KOPT-K1 (cell line): Measurements from ENCODE around the gene GAS2L1.
"Not testable (repeated sequence)": the region's sequence is repeated elsewhere in the genome, so short reads cannot be mapped to it uniquely, and the experiment has no call there.

Experiments
- H3K27ac ChIP-seq: fragments of 200-600 bp; sonication (generic); 2 replicates; pipeline ENCODE4 v1.5.1; 2016; ENCODE audit warnings: antibody characterized with exemption, mild to moderate bottlenecking, low read depth, low read length; ENCODE audit not compliant: poor library complexity, severe bottlenecking
- H3K36me3 ChIP-seq: fragments of 200-600 bp; sonication (generic); 2 replicates; pipeline ENCODE4 v1.5.1; 2017; ENCODE audit warnings: antibody characterized with exemption, mild to moderate bottlenecking, low read length, moderate library complexity; ENCODE audit not compliant: insufficient read depth
- H3K9me3 ChIP-seq: fragments of 200-600 bp; sonication (generic); 2 replicates; pipeline ENCODE4 v1.5.1; 2017; ENCODE audit warnings: antibody characterized with exemption, low read length, mild to moderate bottlenecking; ENCODE audit not compliant: insufficient read depth, poor library complexity, severe bottlenecking

The GAS2L1 gene

DNA sequence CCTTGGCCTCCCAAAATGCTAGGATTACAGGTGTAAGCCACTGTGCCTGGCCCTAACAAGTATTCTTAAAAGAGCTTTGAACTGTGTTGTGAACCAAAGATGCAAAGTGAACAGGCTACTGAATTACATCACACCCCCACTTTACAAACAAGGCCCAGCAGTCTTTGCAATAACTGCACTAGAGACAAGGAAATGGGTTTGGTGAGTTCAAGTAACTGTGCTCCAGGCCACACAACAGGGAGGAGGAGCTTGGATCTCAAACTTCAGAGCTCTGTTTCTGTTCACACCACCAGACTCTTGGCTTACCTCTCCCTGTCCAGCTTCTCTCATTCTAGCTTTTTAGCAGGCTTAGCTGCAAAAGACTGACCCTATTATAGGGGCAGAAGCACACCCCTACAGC, 39.5 kb downstream of the GAS2L1 start:
- Histone ChIP-seq H3K36me3 (peaks cover 96% of the 10 kb centered on the region), H3K27ac (no peak overlapping the region), H3K9me3 (no peaks in the 10 kb centered on the region)

DNA sequence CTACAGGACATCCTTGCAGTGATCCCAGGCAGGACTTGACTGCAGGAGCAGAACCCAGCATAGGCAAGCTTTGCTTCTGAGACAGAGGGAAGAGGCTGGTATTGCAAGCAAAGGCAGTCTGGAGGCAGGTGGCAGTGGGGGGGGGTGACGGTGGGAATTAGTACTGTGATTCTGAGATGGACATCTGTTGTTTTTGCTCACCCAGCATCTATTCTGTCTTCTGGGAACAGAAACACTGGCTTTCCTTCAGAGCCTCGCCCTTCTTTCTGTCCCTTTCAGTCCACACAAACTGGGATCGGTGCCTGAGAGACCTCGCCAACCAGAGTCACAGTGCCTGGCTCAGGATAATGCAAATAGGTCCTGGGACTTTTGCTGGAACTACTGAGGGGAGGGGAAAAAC, 40.2 kb downstream of the GAS2L1 start:
- no peaks in the 10 kb centered on the region for H3K9me3 ChIP-seq
- peaks cover 96% of the 10 kb centered on the region for H3K36me3 ChIP-seq
- H3K27ac ChIP-seq = no peak overlapping the region

DNA sequence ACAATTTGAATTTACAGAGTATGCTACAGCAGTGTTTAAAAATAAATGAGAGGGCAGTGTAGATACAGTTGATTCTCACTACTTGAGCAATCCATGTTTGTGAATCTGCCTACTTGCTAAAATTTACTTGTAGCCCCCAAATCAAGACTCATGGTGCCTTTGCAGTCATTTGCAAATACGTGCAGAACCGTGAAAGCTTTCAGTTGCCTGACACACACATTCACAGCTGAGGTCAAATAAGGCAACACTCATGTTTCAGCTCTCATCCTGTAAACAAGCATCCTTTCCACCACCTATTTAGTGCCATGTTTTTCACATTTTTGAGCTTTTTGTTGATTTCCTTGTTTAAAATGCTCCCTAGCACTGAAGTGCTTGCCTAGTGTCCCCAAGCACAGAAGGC, 41.6 kb downstream of the GAS2L1 start:
- H3K27ac ChIP-seq = no peak overlapping the region
- H3K36me3 ChIP-seq = peaks cover 96% of the 10 kb centered on the region

DNA sequence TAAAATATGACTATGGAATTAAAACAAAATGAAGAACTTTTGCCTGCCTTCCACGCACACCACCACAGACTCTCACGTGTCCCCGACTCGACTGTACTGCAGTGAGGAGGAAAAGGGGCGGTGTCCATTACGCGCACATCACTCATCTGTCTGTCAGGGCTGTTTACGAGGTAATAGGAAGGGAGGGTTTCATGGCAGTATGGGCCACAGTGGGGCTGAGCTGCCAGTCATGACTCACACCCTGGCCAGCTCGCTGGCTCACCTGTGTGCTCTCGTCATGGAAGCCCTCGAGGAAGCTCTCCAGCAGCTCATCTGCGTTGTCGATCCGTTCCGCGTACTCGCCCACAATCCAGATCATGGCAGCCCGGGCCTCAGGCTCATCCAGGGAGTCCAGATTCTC, 42.5 kb downstream of the GAS2L1 start:
- H3K27ac ChIP-seq = no peak overlapping the region
- peaks cover 96% of the 10 kb centered on the region for H3K36me3 ChIP-seq
- H3K9me3 ChIP-seq = no peaks in the 10 kb centered on the region

More for the DNA sequence above, 41.6 kb downstream of the GAS2L1 start:
- H3K9me3 ChIP-seq = no peaks in the 10 kb centered on the region

DNA sequence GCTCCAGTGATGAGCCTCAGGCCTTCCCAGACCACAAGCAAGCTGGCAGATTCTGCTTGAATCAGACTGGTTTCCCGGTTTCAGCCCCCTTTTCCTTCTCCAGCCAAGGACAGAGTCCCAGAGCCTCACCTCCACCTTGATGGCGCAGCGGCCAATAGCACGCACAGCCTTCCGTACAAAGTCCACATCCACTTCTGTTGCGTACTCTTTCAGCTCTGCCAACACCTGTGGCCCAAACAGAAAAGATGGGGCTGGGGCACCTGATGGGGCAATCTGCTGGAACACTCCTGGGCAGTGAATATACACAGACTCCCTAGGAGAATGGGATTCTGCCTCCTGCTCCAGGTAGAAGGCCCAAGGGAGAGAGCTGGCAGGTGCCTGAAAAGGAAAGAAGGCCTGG, 44.6 kb downstream of the GAS2L1 start:
- Histone ChIP-seq H3K36me3 (peaks cover 100% of the 10 kb centered on the region), H3K27ac (no peak overlapping the region), H3K9me3 (no peaks in the 10 kb centered on the region)

DNA sequence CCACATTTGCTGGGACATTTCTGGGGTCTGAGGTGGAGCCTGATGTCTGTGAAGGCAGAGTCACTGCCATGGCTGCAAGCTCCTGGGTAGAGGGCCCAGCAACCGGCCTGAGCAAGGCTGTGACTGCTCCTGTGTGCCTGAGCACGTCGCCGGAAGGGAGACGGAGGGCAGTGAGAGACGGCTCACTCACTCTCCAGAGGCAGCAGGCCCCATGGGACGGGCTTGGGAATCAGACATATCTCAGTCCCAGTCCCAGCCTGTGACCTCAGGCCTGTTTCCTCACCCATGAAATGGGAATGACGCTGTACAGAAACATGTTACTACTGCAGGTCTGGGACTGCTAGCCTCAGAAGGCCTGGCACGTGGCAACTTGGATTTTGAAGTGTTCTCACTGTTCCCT, 45.4 kb downstream of the GAS2L1 start:
- Histone ChIP-seq H3K27ac (no peak overlapping the region), H3K9me3 (no peaks in the 10 kb centered on the region), H3K36me3 (peaks cover 100% of the 10 kb centered on the region)

DNA sequence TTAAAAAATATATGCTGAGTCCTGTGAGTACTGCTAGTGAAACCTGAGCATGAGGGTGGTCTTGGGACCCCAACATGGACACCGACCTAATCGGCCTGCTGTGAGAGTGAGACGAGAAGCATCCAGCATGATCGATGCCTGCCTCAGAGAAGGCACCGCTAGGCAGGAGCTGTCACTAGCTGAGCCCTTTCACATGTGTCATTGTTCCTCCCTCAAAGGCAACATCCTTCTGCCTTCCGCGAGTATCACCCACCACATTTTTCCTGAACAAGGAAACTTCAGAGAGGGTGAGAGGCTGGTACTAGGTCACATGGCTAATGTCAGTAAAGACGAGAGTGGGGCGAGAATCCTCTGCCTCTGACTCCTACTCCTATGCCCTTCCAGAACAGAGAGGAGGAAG, 46.3 kb downstream of the GAS2L1 start:
- Histone ChIP-seq H3K27ac (no peak overlapping the region), H3K9me3 (no peaks in the 10 kb centered on the region), H3K36me3 (peaks cover 99% of the 10 kb centered on the region)

DNA sequence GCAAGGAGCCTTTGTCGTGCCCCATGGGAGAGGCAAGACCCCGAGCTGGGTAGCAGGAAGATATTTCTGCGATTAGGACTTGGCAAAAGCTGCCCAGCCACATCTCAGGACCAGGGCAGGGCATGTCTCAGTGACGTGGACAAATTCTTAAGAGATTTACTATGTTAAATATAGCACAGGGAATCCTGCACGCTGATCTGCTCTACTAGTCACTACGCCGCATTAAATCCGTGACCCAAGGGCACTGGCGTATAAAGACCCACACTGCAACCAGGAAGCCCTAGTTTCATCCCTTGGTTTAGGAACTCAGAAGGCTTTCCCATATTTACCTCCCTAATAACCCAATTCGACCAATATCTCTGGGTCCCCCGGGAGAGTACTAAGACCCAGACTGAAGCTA, 46.8 kb downstream of the GAS2L1 start:
- no peak overlapping the region for H3K27ac ChIP-seq
- peaks cover 99% of the 10 kb centered on the region for H3K36me3 ChIP-seq
- H3K9me3 ChIP-seq = no peaks in the 10 kb centered on the region

DNA sequence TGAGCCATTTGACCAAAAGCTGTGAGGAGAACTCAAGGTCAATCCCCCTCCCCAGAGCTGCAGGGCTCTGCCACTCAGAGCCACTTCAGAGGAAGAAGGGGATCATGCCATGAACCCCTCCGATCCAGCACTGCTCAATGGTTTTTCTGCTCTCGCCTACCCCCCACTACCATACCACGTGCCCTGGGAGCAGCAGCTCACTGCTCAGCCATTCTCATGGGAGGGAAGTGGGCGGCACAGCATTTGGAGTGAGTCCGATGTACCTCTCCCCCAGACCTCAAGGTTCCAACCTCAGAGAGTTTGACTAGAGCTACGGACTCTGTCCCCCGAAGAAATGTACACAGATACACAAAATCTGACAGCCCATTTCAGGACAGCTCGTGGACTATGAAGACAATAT, 47.4 kb downstream of the GAS2L1 start:
- Histone ChIP-seq H3K9me3 (no peaks in the 10 kb centered on the region), H3K36me3 (peaks cover 99% of the 10 kb centered on the region), H3K27ac (no peak overlapping the region)

DNA sequence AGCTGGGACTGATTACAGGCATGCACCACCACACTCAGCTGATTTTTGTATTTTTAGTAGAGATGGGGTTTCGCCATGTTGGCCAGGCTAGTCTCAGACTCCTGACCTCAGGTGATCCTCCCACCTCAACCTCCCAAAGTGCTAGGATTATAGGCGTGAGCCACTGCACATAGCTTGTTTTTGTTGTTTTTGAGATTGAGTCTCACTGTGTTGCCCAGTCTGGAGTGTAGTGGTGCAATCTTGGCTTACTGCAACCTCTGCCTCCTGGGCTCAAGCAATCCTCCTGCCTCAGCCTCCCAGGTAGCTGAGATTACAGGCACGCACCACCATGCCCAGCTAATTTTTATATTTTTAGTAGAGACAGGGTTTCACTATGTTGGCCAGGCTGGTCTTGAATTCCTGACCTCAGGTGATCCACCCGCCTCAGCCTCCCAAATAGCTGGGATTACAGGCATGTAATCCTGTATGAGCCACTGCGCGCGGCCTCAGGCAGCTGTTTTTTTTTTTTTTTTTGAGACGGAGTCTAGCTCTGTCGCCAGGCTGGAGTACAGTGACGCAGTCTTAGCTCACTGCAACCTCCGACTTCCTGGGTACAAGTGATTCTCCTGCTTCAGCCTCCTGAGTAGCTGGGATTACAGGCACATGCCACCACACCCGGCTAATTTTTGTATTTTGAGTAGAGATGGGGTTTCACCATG, 50.9 kb downstream of the GAS2L1 start:
- peaks cover 80% of the 10 kb centered on the region for H3K36me3 ChIP-seq
- H3K9me3 ChIP-seq, H3K27ac ChIP-seq: not testable (repeated sequence)

DNA sequence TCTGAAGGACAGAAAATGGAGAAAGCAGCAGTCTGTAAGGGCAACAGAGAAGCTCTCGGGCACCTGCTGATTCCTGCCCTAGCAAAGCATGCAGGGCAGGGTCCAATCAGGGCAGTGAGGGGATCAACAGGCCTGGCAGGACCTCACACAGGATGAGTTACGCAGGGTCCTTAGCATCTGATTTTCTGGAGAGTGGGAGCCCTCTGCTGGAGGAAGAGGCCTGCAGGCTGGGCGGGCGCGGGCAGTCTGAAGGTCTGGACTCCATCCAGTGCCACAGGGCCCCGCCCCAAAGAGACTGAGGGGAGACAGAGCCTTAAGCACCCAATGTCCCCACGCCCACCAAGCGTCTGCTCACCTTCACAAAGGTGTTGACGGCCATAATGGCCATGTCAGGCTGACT, 53.0 kb downstream of the GAS2L1 start:
- Histone ChIP-seq H3K36me3 (peaks cover 70% of the 10 kb centered on the region), H3K27ac (no peak overlapping the region), H3K9me3 (no peaks in the 10 kb centered on the region)
